ENCODE measurements around the gene VWA3B. TPM values are rescaled to one million over a fixed set of nuclear protein-coding genes. Genes with fewer than 3 reads are reported as not detected.

VWA3B gene
- total RNA-seq, 3 donors from 2014 or later: 1.2 to 2.8 (median 2.7) TPM

DNA sequence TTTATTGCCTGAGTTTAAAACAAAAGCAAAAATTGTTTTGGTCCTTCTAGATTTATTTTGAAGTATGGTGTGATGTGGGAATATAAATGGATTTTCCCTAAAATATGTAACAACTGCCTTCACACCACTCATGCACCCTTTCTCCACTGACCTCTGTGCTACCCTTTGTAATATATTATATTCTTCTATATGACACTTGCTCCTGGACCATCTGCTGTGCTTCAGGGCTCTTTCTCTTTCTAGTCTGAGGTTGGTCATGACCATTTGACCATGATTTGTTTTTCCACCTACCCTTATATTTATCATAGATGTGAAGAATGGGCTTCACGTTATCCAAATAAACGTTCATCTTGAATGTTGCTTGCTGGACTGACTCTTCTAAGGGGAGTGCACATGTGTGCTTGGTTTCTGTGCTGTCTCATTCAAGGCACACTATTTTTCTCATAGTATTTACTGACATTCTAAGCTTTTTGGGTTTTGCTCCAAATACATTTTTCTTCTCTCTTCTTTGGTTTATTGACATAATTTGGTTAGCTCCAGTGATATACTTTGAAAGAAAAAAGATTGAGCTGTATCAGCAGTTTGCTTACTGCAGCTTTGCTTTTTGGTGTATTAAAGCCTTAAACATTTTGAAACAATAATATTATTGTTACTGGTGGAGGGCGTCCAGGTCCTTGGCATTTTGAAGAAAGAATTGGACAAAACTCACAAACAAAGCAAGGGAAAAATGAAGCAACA, 61.8 kb downstream of the VWA3B start:
- no peaks in the 10 kb centered on the region for H3K9me3 ChIP-seq
- ATAC-seq (no peak), DNase-seq (no peak)
- intact Hi-C loops (cut with DNase I, micrococcal nuclease): no loop called here
- H3K4me1 ChIP-seq (ENCODE audit: low read depth): no peaks in the 10 kb centered on the region
- TF ChIP-seq, protein P1, sequence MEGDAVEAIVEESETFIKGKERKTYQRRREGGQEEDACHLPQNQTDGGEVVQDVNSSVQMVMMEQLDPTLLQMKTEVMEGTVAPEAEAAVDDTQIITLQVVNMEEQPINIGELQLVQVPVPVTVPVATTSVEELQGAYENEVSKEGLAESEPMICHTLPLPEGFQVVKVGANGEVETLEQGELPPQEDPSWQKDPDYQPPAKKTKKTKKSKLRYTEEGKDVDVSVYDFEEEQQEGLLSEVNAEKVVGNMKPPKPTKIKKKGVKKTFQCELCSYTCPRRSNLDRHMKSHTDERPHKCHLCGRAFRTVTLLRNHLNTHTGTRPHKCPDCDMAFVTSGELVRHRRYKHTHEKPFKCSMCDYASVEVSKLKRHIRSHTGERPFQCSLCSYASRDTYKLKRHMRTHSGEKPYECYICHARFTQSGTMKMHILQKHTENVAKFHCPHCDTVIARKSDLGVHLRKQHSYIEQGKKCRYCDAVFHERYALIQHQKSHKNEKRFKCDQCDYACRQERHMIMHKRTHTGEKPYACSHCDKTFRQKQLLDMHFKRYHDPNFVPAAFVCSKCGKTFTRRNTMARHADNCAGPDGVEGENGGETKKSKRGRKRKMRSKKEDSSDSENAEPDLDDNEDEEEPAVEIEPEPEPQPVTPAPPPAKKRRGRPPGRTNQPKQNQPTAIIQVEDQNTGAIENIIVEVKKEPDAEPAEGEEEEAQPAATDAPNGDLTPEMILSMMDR (IDR thresholded peaks at IDR 0.05): no peak
- no peaks in the 10 kb centered on the region for H3K36me3 ChIP-seq (ENCODE audit: low read depth)
- H3K4me3 ChIP-seq: no peak overlapping the region

DNA sequence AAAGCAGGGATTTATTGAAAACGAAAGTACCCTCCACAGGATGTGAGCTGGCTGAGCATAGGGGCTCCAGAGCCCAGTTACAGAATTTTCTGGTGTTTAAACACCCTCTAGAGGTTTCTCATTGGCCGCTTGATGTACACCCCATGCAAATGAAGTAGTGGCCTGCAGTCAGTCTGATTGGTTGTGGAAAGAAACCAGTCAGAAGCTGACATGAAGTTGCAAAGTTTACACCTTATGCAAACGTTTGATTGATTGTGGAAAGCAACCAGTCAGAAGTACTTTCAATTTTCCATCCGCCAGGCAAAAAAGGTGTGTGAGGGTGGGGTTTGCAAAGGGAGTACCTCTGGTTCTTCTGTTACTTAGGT, 62.3 kb downstream of the VWA3B start:
- H3K4me1 ChIP-seq (ENCODE audit: low read depth): no peaks in the 10 kb centered on the region
- intact Hi-C loops (cut with DNase I, micrococcal nuclease): no loop called here
- no peaks in the 10 kb centered on the region for H3K36me3 ChIP-seq (ENCODE audit: low read depth)
- ATAC-seq: peak; percentile 50
- no peak overlapping the region for H3K4me3 ChIP-seq
- DNase-seq: no peak
- TF ChIP-seq, protein P1 (IDR thresholded peaks at IDR 0.05): no peak
- no peaks in the 10 kb centered on the region for H3K9me3 ChIP-seq

DNA sequence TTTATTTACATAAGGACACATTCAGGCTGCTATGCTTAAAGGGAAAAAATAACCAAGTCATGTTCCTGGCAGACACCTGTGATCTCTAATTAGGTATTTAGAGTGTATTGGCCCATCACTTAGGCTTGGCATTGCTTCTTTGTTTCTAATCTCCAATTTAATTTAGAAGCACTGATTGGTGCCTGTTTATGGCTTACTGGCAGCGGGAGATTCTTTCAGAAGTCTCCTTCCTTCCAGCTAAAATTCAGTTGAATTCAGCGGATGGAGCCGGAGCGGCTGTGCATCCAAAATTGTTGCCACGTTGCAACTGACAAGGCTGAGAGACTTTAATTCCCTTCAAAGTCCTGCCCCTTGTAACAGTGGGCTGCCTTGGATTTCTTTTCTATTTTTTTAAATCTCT, 66.5 kb downstream of the VWA3B start:
- Histone ChIP-seq H3K9me3 (no peaks in the 10 kb centered on the region), H3K4me1 (ENCODE audit: low read depth) (no peaks in the 10 kb centered on the region), H3K4me3 (no peak overlapping the region), H3K36me3 (ENCODE audit: low read depth) (no peaks in the 10 kb centered on the region)
- no peak for DNase-seq
- no peak for ATAC-seq
- intact Hi-C loops (cut with DNase I, micrococcal nuclease): no loop called here
- TF ChIP-seq, protein P1 (IDR thresholded peaks at IDR 0.05): no peak

DNA sequence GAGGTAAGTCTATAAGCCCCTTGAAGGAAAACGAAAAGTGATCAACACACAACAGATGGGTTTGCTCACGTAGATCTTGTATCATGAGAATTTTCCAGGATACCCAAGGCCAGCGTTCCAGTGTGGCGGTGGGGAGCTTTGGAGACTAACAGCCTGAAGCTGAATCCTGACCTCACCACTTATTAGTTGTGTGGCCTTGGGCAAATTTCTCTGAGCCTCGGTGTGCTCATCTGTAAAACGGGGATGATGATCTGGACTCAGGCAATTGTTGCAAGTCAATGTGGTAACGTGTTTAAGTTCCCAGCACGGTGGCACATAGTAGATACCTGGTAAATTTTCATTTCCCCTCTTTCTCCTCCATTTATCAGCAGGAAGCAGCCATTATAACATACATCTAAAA, 68.3 kb downstream of the VWA3B start:
- no peaks in the 10 kb centered on the region for H3K4me1 ChIP-seq (ENCODE audit: low read depth)
- no peak for ATAC-seq
- TF ChIP-seq, protein P1 (IDR thresholded peaks at IDR 0.05): no peak
- DNase-seq: no peak
- no peak overlapping the region for H3K4me3 ChIP-seq
- intact Hi-C loops (cut with DNase I, micrococcal nuclease): no loop called here
- H3K9me3 ChIP-seq: no peaks in the 10 kb centered on the region
- H3K36me3 ChIP-seq (ENCODE audit: low read depth): no peaks in the 10 kb centered on the region

DNA sequence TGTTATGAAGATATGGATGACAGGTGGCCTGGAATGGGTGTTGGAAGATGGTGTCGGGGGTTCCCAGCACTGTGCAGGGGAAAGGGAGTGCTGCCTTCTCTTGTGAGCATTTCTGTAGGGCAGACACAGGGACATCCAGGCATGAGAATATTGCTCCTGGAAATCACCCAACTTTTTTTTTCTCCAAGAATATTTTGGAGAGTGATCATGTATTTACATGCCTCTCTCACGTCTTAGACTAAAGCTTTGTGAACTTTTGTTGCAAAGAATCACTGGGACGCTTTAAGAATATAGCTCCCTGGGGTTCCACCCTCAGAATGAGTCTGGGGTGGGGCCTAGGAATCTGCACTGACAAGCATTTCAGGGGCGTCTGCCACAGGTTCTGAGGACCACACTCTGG, 68.7 kb downstream of the VWA3B start:
- Histone ChIP-seq H3K4me3 (no peak overlapping the region), H3K4me1 (ENCODE audit: low read depth) (no peaks in the 10 kb centered on the region), H3K9me3 (no peaks in the 10 kb centered on the region), H3K36me3 (ENCODE audit: low read depth) (no peaks in the 10 kb centered on the region)
- no peak for DNase-seq
- TF ChIP-seq, protein P1 (IDR thresholded peaks at IDR 0.05): no peak
- no peak for ATAC-seq
- intact Hi-C loops (cut with DNase I, micrococcal nuclease): no loop called here

DNA sequence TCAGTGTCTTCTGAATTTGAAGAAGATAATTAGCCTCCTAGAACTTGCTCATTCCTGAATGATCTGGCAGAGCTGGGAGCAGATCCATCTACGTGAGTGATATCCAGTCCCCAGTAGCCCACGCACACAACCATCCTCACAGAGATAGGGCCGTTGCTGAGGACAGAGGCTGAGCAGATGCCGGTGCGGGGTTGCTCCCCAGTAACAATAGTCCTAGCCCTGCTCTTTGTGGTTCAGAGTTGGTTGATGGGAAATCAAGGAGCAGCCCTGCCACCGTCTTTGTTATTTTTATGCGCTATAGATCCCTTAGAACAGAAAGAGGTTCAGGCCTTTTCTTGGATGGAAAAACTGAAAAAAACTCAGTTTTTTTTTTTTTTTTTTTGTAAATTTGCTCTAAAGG, 69.3 kb downstream of the VWA3B start:
- no peak overlapping the region for H3K4me3 ChIP-seq
- H3K9me3 ChIP-seq: no peaks in the 10 kb centered on the region
- no peaks in the 10 kb centered on the region for H3K36me3 ChIP-seq (ENCODE audit: low read depth)
- no peaks in the 10 kb centered on the region for H3K4me1 ChIP-seq (ENCODE audit: low read depth)
- intact Hi-C loops (cut with DNase I, micrococcal nuclease): no loop called here
- TF ChIP-seq, protein P1 (IDR thresholded peaks at IDR 0.05): no peak
- ATAC-seq: no peak
- DNase-seq: no peak
